Hepatic stellate cell (primary cell): ENCODE results near the gene THAP4.
"Not testable (repeated sequence)": the region's sequence is repeated elsewhere in the genome, so short reads cannot be mapped to it uniquely, and the experiment has no call there.

Experiments
- DNase-seq: peaks from one replicate; pipeline ENCODE4 v3.0.0; 2011; ENCODE audit warnings: low spot score

THAP4 gene

GRCh38 chr2:241582806-241583205 lies 54.2 kb downstream of the THAP4 start:
- no peak for DNase-seq

- DNase-seq: no peak
These were observed 54.6 kb downstream of the THAP4 start for GRCh38 chr2:241582328-241582727.

GRCh38 chr2:241579281-241579680 lies 57.7 kb downstream of the THAP4 start:
- no peak for DNase-seq

GRCh38 chr2:241577413-241578122 lies 59.4 kb downstream of the THAP4 start:
- no peak for DNase-seq

- no peak for DNase-seq
These were observed 60.7 kb downstream of the THAP4 start for GRCh38 chr2:241576293-241576654.

GRCh38 chr2:241575624-241576292 lies 61.2 kb downstream of the THAP4 start:
- no peak for DNase-seq

GRCh38 chr2:241574911-241575623 lies 61.9 kb downstream of the THAP4 start:
- DNase-seq: no peak

- DNase-seq: no peak
These were observed 63.2 kb downstream of the THAP4 start for GRCh38 chr2:241573741-241574140.

GRCh38 chr2:241572915-241573651 lies 63.9 kb downstream of the THAP4 start:
- not testable (repeated sequence) for DNase-seq

- DNase-seq: no peak
These were observed 64.9 kb downstream of the THAP4 start for GRCh38 chr2:241571821-241572620.

- no peak for DNase-seq
These were observed 65.9 kb downstream of the THAP4 start for GRCh38 chr2:241570961-241571581.

- DNase-seq: no peak
These were observed 67.1 kb downstream of the THAP4 start for GRCh38 chr2:241569831-241570281.

GRCh38 chr2:241568726-241569125 lies 68.2 kb downstream of the THAP4 start:
- no peak for DNase-seq

GRCh38 chr2:241567776-241568175 lies 69.2 kb downstream of the THAP4 start:
- no peak for DNase-seq

- not testable (repeated sequence) for DNase-seq
These were observed 69.7 kb downstream of the THAP4 start for GRCh38 chr2:241567266-241567665.

GRCh38 chr2:241566468-241566867 lies 70.5 kb downstream of the THAP4 start:
- DNase-seq: no peak

GRCh38 chr2:241566021-241566420 lies 70.9 kb downstream of the THAP4 start:
- DNase-seq: not testable (repeated sequence)

GRCh38 chr2:241565411-241565810 lies 71.5 kb downstream of the THAP4 start:
- no peak for DNase-seq

- DNase-seq: no peak
These were observed 72.2 kb downstream of the THAP4 start for GRCh38 chr2:241564596-241565410.

- DNase-seq: no peak
These were observed 72.9 kb downstream of the THAP4 start for GRCh38 chr2:241563981-241564595.
